ENCODE measurements around the gene CNTNAP1.
A peak's percentile ranks its signal among the peaks of the same experiment; 100 is the strongest.
"Not testable (repeated sequence)": the region's sequence is repeated elsewhere in the genome, so short reads cannot be mapped to it uniquely, and the experiment has no call there.

The CNTNAP1 gene

DNA sequence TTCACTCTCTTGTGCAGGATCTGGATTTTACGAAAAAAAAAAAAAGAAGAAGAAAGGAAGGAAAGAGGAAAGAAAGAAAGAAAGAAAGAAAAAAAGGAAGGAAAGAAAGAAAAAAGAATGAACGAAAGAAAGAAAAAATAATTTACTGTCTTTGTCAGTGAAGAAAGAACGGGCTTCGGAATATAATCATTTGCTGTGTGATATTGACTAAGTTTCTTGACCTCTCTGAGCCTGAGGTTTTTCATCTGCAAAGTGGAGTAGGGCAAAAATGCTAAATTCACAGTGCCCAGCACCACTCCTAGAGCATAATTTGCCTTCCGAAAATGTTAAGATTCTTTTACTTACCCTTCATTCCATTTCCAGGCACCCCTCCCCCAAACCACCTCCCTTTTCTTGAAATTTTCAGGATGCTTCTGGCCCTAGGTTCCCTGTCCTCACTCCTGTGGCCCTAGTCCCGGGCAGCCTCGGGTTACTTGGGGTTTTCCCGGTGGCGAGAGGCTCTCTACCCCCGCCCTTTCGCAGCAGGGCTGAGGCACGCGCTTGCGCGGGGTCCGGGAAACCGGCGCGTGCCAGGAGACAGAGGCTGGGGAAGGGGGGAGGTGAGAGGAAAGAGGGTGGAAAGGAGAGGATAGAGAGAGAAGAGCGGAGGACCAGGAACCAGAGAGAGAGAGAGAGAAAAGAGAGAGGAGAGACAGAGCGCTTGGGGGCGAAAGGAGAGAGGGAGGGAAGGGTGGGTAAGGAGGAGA, at the start of gene CNTNAP1:
CNTNAP1 (plus strand) TSS at position 556 of the 746 bp plus-strand sequence. CDS start 299 bp downstream, outside the sequence.
- peak; percentile 91 for DNase-seq (ENCODE audit: low spot score)

DNA sequence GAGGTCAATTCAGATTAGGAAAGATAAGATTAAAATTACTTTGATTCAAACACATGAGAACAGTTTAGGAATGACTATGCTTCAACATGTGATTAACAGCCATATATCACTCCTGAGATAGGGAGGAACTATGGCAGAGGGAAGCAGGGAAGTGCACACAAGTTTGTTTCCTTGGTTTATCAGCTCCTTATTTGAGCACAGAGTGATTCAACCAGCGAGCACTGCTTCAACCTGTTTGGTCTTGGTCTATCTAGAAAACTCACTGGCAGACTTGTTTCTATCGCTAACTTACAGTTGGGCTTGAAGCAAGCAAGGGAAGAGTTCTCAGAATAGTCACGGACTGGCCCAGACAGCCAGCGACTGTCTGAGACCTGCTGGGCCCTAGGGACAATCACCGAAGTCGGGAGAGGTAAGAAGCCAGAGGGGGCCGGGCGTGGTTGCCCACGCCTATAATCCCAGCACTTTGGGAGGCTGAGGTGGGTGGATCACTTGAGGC, 49.3 kb upstream of the CNTNAP1 start:
- no peak for DNase-seq (ENCODE audit: low spot score)

DNA sequence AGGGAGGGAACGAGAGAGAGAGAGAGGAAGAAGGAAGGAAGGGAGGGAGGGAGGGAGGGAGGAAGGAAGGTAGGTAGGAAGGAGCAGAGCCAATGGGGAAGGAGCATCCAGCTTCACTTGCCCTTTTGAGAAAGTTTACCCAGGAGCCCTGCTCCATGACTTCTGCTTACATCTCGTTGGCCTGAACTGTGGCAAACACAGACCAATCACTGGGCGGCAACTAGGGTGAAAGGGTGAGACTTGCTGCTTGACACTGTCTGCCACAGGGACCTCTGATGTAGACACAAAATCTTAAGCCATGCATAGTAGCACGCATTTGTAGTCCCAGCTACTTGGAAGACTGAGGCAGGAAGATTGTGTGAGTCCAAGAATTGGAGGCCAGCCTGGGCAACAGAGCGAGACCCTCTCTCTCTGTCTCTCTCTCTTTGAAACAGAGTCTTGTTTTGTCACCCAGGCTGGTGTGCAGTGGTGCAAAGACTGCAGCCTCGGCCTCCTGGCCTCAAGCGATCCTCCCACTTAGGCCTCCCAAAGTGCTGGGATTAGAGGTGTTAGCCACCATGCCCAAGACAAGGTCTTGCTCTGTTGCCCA, 42.7 kb upstream of the CNTNAP1 start:
- no peak for DNase-seq (ENCODE audit: low spot score)

DNA sequence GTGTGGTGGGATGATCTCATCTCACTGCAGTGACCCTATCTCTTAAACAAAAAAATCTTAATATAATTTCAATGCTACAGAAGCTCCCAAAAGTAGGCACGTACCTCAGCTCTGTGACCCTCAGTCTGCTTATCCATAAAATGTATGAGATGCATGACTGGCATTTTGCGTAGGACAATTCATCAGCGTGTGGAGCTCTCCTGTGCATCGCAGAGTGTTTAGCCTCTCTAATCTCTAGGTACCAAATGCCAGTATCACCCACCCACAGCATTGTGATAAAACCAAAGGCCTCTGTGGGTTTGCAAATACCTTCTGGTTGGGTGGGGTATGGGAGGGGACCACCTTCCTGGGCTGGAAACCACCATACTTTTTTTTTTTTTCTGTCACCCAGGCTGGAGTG, 42.2 kb upstream of the CNTNAP1 start:
- DNase-seq (ENCODE audit: low spot score), result no peak

DNA sequence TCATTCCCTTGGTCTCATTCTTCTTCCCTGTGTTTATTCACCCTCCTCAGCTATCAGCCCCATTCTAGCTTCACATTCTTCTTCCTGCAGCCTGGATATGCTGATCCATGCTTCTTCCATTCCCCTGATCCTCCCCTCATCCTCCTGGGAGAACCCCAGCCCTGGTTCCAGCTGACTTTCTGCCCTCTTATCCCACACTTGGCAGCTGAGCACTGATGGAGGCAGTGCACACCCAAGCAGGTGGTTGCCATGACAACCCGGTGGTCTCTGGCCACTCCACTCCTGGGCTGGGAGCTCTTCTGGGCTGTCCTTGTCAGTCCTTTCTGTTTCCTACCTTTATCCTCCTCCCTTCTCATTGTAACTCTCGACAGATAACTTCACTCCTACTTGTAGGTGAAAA, 40.0 kb upstream of the CNTNAP1 start:
- DNase-seq (ENCODE audit: low spot score), result no peak

DNA sequence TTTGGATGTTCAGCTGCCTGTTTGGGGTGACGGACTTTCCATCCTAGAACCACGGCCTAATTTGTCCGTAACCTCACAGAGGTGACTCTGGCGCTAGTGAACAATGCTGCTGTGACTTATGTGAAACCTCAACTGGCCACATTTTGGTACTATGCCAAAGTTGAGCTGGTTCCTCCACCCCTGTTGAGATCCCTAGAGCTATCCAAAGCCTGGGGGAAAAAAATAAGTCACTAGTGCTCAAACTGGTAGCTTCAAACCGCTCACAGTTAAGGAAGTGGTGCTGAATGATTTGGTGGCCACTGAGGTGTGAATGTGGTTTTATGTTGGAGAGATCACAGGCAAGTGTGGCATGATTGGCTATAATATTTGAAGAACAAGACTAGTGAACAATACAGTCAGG, 34.6 kb upstream of the CNTNAP1 start:
- no peak for DNase-seq (ENCODE audit: low spot score)

DNA sequence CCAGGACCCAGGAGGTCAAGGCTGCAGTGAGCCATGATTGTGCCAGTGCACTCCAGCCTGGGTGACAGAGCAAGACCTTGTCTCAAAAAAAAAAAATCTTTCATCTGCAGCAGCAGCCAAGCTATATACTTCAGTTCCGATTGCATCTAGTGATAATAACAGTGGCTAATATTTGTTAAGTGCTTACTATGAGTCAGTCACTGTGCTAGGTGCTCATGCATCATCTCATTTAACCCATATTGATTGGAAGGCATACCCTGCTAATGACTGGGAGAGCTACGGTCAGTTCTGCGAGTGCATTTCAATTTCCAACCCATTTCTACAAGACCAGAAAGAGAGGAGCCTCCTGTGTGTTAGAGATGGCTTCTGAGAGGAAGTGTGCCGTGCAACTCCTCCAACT, 30.9 kb upstream of the CNTNAP1 start:
- DNase-seq (ENCODE audit: low spot score), result no peak

DNA sequence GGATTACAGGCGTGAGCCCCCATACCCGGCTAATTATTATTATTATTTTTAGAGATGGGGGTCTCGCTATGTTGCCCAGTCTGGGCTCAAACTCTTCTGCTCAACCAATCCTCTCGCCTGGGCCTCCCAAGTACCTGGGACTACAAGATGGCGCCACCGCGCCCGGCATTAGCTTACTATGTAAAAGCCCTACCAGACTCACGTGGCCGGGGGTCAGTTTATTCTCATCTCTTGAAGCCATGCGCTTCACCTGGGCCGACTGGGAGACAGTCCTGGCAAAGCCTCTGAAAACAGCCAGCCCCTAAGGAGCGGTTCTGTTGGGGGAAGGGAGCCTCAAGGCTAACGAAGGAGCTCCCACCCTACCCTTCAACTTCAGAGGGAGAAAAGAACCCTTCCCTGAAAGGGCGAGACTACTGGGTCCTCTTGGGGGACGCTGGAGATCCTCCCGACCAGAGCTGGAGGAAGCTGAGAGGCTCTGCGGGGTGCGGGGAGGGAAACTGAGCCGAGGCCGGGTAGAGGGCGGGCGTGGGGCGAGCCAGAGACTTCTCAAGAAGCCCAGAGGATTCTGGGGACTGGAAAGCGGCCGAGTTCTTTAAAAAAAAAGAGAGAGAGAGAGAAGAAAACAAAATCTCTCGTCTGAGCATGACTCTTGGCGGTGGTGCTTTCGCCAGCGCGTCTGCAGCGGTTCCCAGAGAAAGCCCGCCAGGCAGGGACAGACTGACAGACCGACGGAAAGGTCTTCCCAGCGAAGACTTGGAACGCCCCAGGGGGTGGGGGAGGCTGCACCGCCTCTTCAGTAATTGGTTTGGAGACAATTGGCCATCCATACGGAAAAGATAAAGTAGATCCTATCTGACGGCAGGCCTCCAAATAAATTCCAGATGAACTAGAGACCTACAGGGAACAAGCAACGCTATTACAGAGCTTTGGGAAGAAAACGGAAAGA, 28.9 kb upstream of the CNTNAP1 start:
- DNase-seq (ENCODE audit: low spot score), result peak; percentile 62

DNA sequence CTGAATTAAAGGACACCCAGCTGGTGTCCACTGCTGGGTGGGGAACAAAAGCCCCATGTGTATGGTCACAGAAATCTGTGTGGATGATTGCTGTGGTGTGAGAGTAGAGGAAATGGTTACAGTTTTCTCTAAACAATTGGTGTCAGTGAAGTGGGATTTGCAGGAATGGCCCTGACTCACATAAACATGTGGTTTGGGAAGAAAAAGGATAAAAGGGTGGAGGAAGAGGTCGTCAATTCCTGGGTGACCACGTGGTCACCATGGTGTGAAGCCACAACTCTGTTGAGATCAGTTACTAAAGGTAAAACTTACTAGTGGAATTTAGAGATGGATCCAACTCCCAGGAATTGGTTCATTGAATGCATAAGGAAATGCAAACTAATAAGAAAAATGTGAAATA, 26.8 kb upstream of the CNTNAP1 start:
- peak; percentile 48 for DNase-seq (ENCODE audit: low spot score)

DNA sequence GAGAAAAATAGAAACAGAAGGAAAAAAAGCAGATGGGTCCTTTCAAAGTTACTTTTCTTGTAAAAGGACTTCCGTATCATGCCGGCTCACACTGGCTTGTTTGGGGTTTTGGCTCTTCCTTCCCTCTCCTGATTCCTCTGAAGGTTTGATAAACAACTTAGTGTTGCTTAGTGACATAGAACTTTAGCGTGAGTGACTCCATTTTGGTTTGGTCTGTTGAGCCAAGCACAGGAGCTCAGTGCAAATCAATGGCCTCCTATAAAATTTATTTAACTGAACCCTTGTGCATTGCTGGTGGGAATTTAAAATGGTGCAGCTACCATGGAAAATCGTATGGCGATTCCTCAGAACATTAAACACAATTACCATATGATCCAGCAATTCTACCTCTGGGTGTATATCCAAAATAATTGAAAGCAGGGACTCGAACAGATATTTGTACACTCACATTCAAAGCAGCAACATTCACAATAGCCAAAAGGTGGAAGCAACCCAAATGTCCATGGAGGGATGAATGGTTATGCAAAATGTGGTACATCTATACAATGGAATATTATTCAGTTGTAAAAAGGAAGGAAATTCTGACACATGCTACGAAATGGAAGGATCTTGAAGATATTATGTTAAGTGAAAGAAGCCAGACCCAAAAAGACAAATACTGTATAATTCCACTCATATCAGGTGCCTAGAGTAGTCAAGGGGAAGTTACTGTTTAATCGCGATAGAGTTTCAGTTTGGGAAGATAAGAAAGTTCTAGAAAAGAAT, 24.3 kb upstream of the CNTNAP1 start:
- DNase-seq (ENCODE audit: low spot score), result peak; percentile 1

DNA sequence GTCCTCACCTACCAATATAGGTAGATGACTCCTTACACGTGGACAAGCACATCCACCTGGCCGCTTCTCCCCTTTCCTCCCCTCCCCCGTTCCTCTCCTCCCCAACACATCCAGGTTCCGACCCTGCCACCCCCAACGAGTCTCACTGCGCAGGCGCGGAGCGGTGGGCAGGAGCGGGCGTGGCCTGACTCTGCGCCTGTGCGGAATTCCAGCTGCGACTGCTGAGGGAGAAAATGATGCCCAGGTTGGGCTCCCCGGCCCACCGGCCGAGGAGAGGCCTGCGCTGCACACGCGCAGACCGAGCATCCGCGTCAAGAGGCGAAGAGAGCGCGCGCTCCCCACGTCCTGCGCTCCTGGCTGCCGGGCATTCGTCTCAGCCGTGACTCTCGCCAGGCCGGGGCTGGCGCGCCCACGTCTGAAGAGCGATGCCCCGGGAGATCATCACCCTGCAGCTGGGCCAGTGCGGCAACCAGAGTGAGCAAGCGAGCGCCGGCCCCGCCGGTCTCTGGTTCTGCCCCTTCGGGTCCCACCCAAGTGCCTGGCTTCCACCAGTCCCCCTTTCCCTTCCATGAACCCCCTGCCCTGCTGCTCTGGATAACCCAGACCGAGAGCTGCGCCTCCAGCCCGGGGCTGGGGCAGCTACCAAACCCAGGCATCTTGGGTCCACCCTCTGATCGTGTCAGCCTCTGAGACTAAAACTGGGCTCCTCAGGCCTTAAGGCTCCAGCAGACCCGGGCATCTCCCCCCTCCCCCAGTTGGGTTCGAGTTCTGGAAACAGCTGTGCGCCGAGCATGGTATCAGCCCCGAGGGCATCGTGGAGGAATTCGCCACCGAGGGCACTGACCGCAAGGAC, 23.0 kb upstream of the CNTNAP1 start, which contains the start of gene TUBG2:
TUBG2 (plus strand) TSS at position 206 of the 853 bp plus-strand sequence; CDS start at position 426, 220 bp downstream.
- DNase-seq (ENCODE audit: low spot score), result peak; percentile 98

DNA sequence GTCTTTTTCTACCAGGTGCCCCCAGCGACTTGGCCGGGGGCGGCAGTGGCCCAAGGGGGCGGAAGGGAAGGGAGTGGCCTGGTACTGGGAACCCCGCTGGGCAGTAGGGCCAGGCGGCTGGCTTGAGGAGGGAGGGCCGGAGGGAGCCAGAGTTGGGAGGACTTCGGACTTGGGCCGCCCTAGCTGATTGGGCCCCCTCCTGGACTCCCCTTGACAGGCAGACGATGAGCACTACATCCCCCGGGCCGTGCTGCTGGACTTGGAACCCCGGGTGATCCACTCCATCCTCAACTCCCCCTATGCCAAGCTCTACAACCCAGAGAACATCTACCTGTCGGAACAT, 22.4 kb upstream of the CNTNAP1 start:
- not testable (repeated sequence) for DNase-seq (ENCODE audit: low spot score)

DNA sequence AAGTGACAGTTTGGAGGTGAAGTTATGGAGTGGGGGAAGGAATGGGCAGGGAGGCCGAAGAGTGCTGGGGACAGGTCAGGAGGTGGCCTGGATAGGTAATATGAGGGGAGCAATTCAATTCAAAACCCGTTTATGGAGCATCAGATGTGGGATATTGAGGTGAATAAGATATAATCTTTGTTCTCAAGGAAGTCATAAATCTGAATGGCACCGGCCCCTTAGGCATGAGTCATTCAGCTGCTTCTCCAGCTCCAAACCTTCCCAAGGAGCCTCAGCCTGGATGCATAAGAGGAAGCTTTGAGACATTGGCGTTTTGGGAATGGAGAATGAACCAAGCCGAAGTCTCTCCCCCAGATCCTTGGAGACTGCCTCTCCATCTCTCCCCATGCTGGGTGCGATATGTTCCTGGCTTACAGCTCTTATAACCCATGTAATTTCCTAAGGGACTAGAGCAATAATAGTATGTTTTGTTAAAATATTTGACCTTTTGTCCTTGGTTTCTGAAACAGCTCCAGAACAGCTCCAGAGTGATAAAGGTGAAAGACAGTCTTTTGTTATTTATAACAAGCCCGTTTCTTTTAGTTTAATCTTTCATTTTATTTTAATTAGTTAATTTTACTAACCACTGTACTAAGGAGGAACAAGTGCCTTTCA, 21.5 kb upstream of the CNTNAP1 start:
- peak; percentile 66 for DNase-seq (ENCODE audit: low spot score)

DNA sequence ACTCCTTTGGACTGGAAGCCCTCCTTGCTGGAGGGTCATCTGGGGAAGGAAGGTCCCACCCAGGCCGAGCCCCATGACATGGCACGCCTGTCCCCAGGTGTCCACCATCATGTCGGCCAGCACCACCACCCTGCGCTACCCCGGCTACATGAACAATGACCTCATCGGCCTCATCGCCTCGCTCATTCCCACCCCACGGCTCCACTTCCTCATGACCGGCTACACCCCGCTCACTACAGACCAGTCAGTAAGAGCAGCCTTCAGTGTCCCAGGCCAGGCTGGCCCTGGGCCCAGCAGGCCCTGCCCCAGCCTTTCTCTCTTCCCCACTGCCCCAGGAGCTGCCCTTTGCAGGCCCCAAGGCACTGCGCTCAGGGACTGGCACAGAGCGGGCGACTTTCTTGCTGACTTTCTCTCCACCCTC, 16.7 kb upstream of the CNTNAP1 start:
- DNase-seq (ENCODE audit: low spot score), result no peak

DNA sequence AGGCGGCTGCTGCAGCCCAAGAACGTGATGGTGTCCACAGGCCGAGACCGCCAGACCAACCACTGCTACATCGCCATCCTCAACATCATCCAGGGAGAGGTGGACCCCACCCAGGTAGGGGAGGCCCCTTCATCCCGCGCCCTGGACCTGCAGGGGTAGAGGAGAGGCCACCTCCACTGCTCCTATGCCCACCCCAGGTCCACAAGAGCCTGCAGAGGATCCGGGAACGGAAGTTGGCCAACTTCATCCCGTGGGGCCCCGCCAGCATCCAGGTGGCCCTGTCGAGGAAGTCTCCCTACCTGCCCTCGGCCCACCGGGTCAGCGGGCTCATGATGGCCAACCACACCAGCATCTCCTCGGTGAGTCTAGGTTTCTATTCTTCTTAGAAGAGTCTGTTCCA, 16.2 kb upstream of the CNTNAP1 start:
- not testable (repeated sequence) for DNase-seq (ENCODE audit: low spot score)

DNA sequence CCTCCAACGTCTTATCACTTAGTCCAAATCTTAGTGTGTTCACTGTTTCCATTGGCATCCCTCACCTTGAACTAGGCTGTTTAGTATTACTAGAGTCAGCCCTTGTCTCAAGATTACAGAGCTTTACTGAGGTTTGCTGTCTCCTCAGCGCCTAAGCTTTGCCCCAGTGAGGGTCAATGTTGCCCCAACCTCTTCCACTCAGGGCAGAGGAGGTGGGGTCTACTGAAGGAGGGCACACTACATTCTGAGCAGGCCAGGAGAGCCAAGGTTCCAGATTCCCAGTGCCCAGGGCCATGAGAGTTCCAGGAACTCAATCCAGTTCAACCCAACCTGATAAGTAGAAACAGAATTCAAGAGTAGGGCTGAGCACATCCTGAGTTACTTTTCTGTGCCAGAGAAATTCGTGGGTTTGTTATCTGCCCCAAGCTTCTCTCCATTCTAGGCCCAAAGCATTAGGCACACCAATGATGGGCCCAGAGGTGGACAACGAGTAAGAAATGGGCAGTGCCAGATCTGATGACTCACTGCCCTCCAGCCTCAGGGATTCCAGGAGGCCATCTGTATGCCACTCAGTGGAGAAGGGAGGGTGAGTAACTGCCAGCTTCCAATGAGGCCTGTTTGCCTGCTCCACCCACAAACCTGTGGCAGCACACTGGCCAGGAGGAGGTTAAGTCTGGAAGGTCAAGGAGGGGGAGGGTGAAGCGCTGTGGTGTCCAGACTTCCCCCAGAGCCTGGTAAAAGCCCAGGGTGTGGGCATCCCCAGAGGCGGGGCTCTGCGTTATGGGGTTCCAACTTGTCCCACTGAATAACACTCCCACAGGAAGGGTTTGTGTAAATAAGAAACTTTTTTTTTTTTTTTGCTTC, 15.0 kb upstream of the CNTNAP1 start:
- peak; percentile 91 for DNase-seq (ENCODE audit: low spot score)

DNA sequence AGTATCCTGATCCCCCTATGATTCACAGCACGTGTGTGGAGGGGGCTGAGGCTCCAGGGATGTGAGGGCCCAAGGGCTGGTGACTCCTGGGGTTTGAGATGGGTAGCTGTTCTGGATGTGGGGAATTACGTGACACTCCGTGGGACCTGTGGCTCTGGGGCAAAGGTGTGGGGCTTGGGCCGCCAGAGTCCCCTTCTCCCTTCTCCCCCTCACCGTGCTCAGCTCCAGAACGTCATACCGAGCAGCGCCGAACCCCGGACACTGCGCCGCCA, 12.7 kb upstream of the CNTNAP1 start:
- DNase-seq (ENCODE audit: low spot score), result no peak

DNA sequence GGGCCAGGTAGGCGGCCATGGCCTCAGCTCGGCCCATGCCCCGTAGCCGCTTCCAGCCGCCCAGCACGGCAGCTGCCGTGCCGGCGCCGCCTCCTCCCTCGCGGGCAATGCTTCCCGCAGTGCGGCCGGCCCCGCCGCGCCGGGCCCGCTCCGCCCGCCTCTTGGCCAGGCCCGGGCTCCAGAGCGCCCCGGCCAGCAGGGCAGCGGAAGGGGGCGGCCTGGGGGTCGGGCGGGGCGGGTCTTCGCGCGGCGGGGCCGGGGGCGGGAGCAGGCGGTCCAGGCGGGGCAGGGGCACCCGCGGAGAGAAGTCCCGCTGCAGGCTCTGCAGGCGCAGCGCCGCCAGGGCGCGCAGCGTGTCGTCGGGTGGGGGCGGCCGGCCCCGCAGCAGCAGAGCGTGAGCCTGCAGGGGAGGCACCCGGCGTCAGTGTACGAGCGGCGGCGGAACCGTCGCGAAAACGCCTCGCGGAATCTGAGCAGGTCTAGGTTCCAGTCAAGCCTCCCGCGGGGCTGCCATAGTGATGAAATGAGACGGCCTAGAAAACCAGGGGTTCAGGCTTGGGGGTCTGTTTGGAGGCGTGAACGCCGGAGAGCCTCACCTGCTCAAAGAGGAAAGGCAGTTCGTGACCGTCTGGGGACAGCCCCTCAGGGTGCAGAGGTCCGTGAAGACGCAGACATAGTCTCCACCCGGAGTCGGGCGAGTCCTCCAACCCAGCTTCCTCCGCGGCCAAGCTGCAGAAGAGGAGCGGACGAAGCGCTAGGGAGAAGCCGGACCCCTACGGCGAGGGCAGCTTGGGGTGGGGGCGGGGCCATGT, 12.1 kb upstream of the CNTNAP1 start:
- DNase-seq (ENCODE audit: low spot score), result no peak

Data from AG08396 (cell line).